ENCODE results near the gene GRID2. TPM values are rescaled to one million over a fixed set of nuclear protein-coding genes. Genes with fewer than 3 reads are reported as not detected.

Gene GRID2
- total and polyA plus RNA-seq, 2 donors (not counting 1 experiment from before 2014, with no cell fraction given) = under 0.01 to 0.02 TPM

- H3K4me1 ChIP-seq (ENCODE audit: control insufficient read depth, extremely low read depth, insufficient read depth, low read length) = no peaks in the 10 kb centered on the region
- H3K4me2 ChIP-seq (ENCODE audit: extremely low read depth, insufficient read depth, low read length) = no peak overlapping the region
- TF ChIP-seq EZH2 (IDR thresholded peaks at IDR 0.05; ENCODE audit: low read length, missing control alignments) (no peak), CTCF (conservative IDR thresholded peaks at IDR 0.05 in 1 of 2, IDR thresholded peaks at IDR 0.05 in 1 of 2; ENCODE audit: low read depth in 1 of 2, low read length in 2 of 2) (no peak)
- no peaks in the 10 kb centered on the region for H3K79me2 ChIP-seq (ENCODE audit: control insufficient read depth, insufficient read depth, low read length)
- no peak overlapping the region for H3K4me3 ChIP-seq (replicated peaks in 1 of 4; ENCODE audit: control extremely low read depth in 1 of 4, insufficient read depth in 1 of 4, low read depth in 3 of 4, low read length in 4 of 4)
- H3K9ac ChIP-seq (ENCODE audit: insufficient read depth, low read length) = no peak overlapping the region
- no peak overlapping the region for H3K27ac ChIP-seq (ENCODE audit: insufficient read depth, low read length)
- no peak for DNase-seq (ENCODE audit: low read depth in 2 of 2)
- no peaks in the 10 kb centered on the region for H4K20me1 ChIP-seq (ENCODE audit: control insufficient read depth, extremely low read depth, insufficient read depth, low read length)
- no peak overlapping the region for H2AFZ ChIP-seq (ENCODE audit: low read length)
- H3K9me3 ChIP-seq (ENCODE audit: control insufficient read depth, insufficient read depth, low read depth, low read length) = no peaks in the 10 kb centered on the region
- H3K27me3 ChIP-seq (ENCODE audit: control insufficient read depth, insufficient read depth, low read length) = no peaks in the 10 kb centered on the region
- no peaks in the 10 kb centered on the region for H3K36me3 ChIP-seq (ENCODE audit: control insufficient read depth, insufficient read depth, low read length)
Observed at GRCh38 chr4:92520563-92520962, 216.8 kb downstream of the GRID2 start.

- Histone ChIP-seq H3K9me3 (ENCODE audit: control insufficient read depth, insufficient read depth, low read depth, low read length) (no peaks in the 10 kb centered on the region), H3K4me1 (ENCODE audit: control insufficient read depth, extremely low read depth, insufficient read depth, low read length) (no peaks in the 10 kb centered on the region), H3K4me3 (replicated peaks in 1 of 4; ENCODE audit: control extremely low read depth in 1 of 4, insufficient read depth in 1 of 4, low read depth in 3 of 4, low read length in 4 of 4) (no peak overlapping the region), H3K9ac (ENCODE audit: insufficient read depth, low read length) (no peak overlapping the region), H3K27ac (ENCODE audit: insufficient read depth, low read length) (no peak overlapping the region), H3K79me2 (ENCODE audit: control insufficient read depth, insufficient read depth, low read length) (no peaks in the 10 kb centered on the region), H2AFZ (ENCODE audit: low read length) (no peak overlapping the region), H4K20me1 (ENCODE audit: control insufficient read depth, extremely low read depth, insufficient read depth, low read length) (no peaks in the 10 kb centered on the region), H3K4me2 (ENCODE audit: extremely low read depth, insufficient read depth, low read length) (no peak overlapping the region), H3K36me3 (ENCODE audit: control insufficient read depth, insufficient read depth, low read length) (no peaks in the 10 kb centered on the region), H3K27me3 (ENCODE audit: control insufficient read depth, insufficient read depth, low read length) (no peaks in the 10 kb centered on the region)
- no peak for TF ChIP-seq EZH2 (IDR thresholded peaks at IDR 0.05; ENCODE audit: low read length, missing control alignments)
- no peak for TF ChIP-seq CTCF (conservative IDR thresholded peaks at IDR 0.05 in 1 of 2, IDR thresholded peaks at IDR 0.05 in 1 of 2; ENCODE audit: low read depth in 1 of 2, low read length in 2 of 2)
- DNase-seq (ENCODE audit: low read depth in 2 of 2) = no peak
Observed at GRCh38 chr4:92521941-92522340, 218.2 kb downstream of the GRID2 start.

- H3K9me3 ChIP-seq (ENCODE audit: control insufficient read depth, insufficient read depth, low read depth, low read length) = no peaks in the 10 kb centered on the region
- no peak for DNase-seq (ENCODE audit: low read depth in 2 of 2)
- no peak overlapping the region for H3K4me2 ChIP-seq (ENCODE audit: extremely low read depth, insufficient read depth, low read length)
- no peaks in the 10 kb centered on the region for H4K20me1 ChIP-seq (ENCODE audit: control insufficient read depth, extremely low read depth, insufficient read depth, low read length)
- TF ChIP-seq CTCF (conservative IDR thresholded peaks at IDR 0.05 in 1 of 2, IDR thresholded peaks at IDR 0.05 in 1 of 2; ENCODE audit: low read depth in 1 of 2, low read length in 2 of 2) (no peak), EZH2 (IDR thresholded peaks at IDR 0.05; ENCODE audit: low read length, missing control alignments) (no peak)
- H3K9ac ChIP-seq (ENCODE audit: insufficient read depth, low read length) = no peak overlapping the region
- H2AFZ ChIP-seq (ENCODE audit: low read length) = no peak overlapping the region
- H3K4me1 ChIP-seq (ENCODE audit: control insufficient read depth, extremely low read depth, insufficient read depth, low read length) = no peaks in the 10 kb centered on the region
- no peaks in the 10 kb centered on the region for H3K27me3 ChIP-seq (ENCODE audit: control insufficient read depth, insufficient read depth, low read length)
- H3K79me2 ChIP-seq (ENCODE audit: control insufficient read depth, insufficient read depth, low read length) = no peaks in the 10 kb centered on the region
- no peak overlapping the region for H3K27ac ChIP-seq (ENCODE audit: insufficient read depth, low read length)
- H3K36me3 ChIP-seq (ENCODE audit: control insufficient read depth, insufficient read depth, low read length) = no peaks in the 10 kb centered on the region
- H3K4me3 ChIP-seq (replicated peaks in 1 of 4; ENCODE audit: control extremely low read depth in 1 of 4, insufficient read depth in 1 of 4, low read depth in 3 of 4, low read length in 4 of 4) = no peak overlapping the region
Observed at GRCh38 chr4:92522356-92522755, 218.6 kb downstream of the GRID2 start.

All from fibroblast of lung (primary cell).